SK-N-SH (cell line): Measurements from ENCODE around the gene GLS2. TPM values are rescaled to one million over a fixed set of nuclear protein-coding genes. Genes with fewer than 3 reads are reported as not detected.

Source experiments
- CTCF ChIA-PET: fragments of 300-600, 350-600 bp; formaldehyde crosslinking; extraction: SDS; loops from one replicate; lab custom pipeline; 2021; lab: Yijun Ruan, JAX
- POLR2A ChIA-PET: fragments of 350-600 bp; sonication (Branson Sonifier 250); formaldehyde crosslinking; extraction: SDS; loops from one replicate; lab custom pipeline; 2020; ENCODE audit warnings: antibody characterized with exemption, inconsistent platforms; lab: Yijun Ruan, JAX
- DNase-seq: peaks from one replicate; pipeline ENCODE4 v3.0.0; 2012
- H2AFZ ChIP-seq: fragments of 200-600 bp; sonication (generic); 2 replicates; pipeline ENCODE4 v1.8.1; 2016; ENCODE audit warnings: antibody characterized with exemption, mild to moderate bottlenecking, low read depth
- H3F3A ChIP-seq: fragments of 200-600 bp; sonication (generic); replicated peaks from 2 replicates; pipeline ENCODE3; 2016; ENCODE audit warnings: antibody characterized with exemption, mild to moderate bottlenecking; ENCODE audit not compliant: insufficient read depth
- H3K27ac ChIP-seq, 2 experiments: fragments of 200-500 bp in 1 of 2; fragments of 200-600 bp in 1 of 2; sonication (Bioruptor generic) in 1 of 2; sonication (generic), shearing (Covaris generic) in 1 of 2; 2 replicates each; pipeline versions ENCODE4 v1.5.1 to v1.6.1; 2014 to 2016; ENCODE audit warnings: low read depth in 2 of 2, inconsistent platforms in 1 of 2, low read length in 1 of 2, mild to moderate bottlenecking in 1 of 2, mixed read lengths in 1 of 2
- H3K27me3 ChIP-seq: fragments of 200-600 bp; sonication (generic), shearing (Covaris generic); 2 replicates; pipeline ENCODE4 v1.6.1; 2016; ENCODE audit warnings: mixed run types; ENCODE audit not compliant: insufficient read depth
- H3K36me3 ChIP-seq, 2 experiments: fragments of 200-500 bp in 1 of 2; fragments of 200-600 bp in 1 of 2; sonication (Bioruptor generic) in 1 of 2; sonication (generic) in 1 of 2; replicated peaks in 1 of 2; 2 replicates each; pipeline versions ENCODE3 to v1.5.1; 2014 to 2016; ENCODE audit warnings: low read length in 1 of 2, mild to moderate bottlenecking in 1 of 2; ENCODE audit not compliant: insufficient read depth in 2 of 2, control insufficient read depth in 1 of 2
- H3K4me1 ChIP-seq, 2 experiments: fragments of 200-500 bp in 1 of 2; fragments of 200-600 bp in 1 of 2; sonication (Bioruptor generic) in 1 of 2; sonication (generic), shearing (Covaris generic) in 1 of 2; 2 replicates each; pipeline versions ENCODE4 v1.5.1 to v1.6.1; 2014 to 2016; ENCODE audit warnings: low read depth in 1 of 2, low read length in 1 of 2, mixed run types in 1 of 2; ENCODE audit not compliant: insufficient read depth in 2 of 2, control insufficient read depth in 1 of 2
- H3K4me2 ChIP-seq: fragments of 200-600 bp; sonication (generic), shearing (Covaris generic); 2 replicates; pipeline ENCODE4 v1.6.1; 2017; ENCODE audit warnings: mixed run types
- H3K4me3 ChIP-seq, 2 experiments: fragments of 200-500 bp in 1 of 2; fragments of 200-600 bp in 1 of 2; sonication (Bioruptor generic) in 1 of 2; sonication (generic), shearing (Covaris generic) in 1 of 2; 2 replicates each; pipeline versions ENCODE4 v1.5.1 to v1.8.1; 2014 to 2016; ENCODE audit warnings: low read depth in 2 of 2, inconsistent platforms in 1 of 2, low read length in 1 of 2, mild to moderate bottlenecking in 1 of 2, mixed read lengths in 1 of 2, moderate library complexity in 1 of 2
- H3K79me2 ChIP-seq: fragments of 200-600 bp; sonication (generic); 2 replicates; pipeline ENCODE4 v1.8.1; 2017; ENCODE audit warnings: mild to moderate bottlenecking; ENCODE audit not compliant: insufficient read depth
- H3K9ac ChIP-seq: fragments of 200-600 bp; sonication (generic); 2 replicates; pipeline ENCODE4 v1.6.1; 2017; ENCODE audit warnings: mixed run types
- H3K9me2 ChIP-seq: fragments of 200-600 bp; sonication (generic); 2 replicates; pipeline ENCODE4 v1.6.1; 2017; ENCODE audit warnings: mixed run types
- H3K9me3 ChIP-seq: fragments of 200-600 bp; sonication (generic); 2 replicates; pipeline ENCODE4 v1.6.1; 2017; ENCODE audit warnings: mixed run types, mild to moderate bottlenecking, moderate library complexity
- H4K20me1 ChIP-seq: fragments of 200-600 bp; sonication (generic); 2 replicates; pipeline ENCODE4 v1.6.1; 2017; ENCODE audit warnings: mild to moderate bottlenecking, mixed run types; ENCODE audit not compliant: insufficient read depth
- CHD2 ChIP-seq: fragments of 150-350 bp; IDR thresholded peaks from 2 replicates; pipeline ENCODE4 v1.6.1; 2018; ENCODE audit warnings: low read length; ENCODE audit not compliant: partially characterized antibody
- CTCF ChIP-seq: fragments of 200-600 bp; sonication (generic); IDR thresholded peaks from 2 replicates; pipeline ENCODE4 v1.6.1; 2017; ENCODE audit warnings: antibody characterized with exemption, mild to moderate bottlenecking, moderate library complexity
- EZH2phosphoT487 ChIP-seq: fragments of 200-600 bp; sonication (generic); IDR thresholded peaks from 2 replicates; pipeline ENCODE4 v1.6.1; 2017; ENCODE audit warnings: low read depth, mixed run types, mild to moderate bottlenecking, antibody characterized with exemption, moderate library complexity, borderline replicate concordance
- FOSL2 ChIP-seq: IDR thresholded peaks from 2 replicates; pipeline ENCODE4 v1.4.0; 2012; ENCODE audit warnings: low read depth, mild to moderate bottlenecking, moderate library complexity, borderline replicate concordance
- FOXJ3 ChIP-seq: sonication (generic); formaldehyde crosslinking; IDR thresholded peaks from 2 replicates; pipeline ENCODE4 v1.5.1; 2020; ENCODE audit warnings: mild to moderate bottlenecking, missing genetic modification reagents
- GABPA ChIP-seq: IDR thresholded peaks from 2 replicates; pipeline ENCODE4 v1.4.0; 2012; ENCODE audit warnings: low read depth, mild to moderate bottlenecking
- GATA2 ChIP-seq: sonication (generic); formaldehyde crosslinking; IDR thresholded peaks from 2 replicates; pipeline ENCODE4 v1.5.0; 2020; ENCODE audit warnings: mild to moderate bottlenecking, missing genetic modification reagents
- JUND ChIP-seq: IDR thresholded peaks from 2 replicates; pipeline ENCODE4 v1.4.0; 2012
- MAX ChIP-seq: IDR thresholded peaks from 2 replicates; pipeline ENCODE4 v1.4.0; 2012; ENCODE audit warnings: low read depth
- MXI1 ChIP-seq: IDR thresholded peaks from 2 replicates; pipeline ENCODE4 v1.6.1; 2012; ENCODE audit warnings: mild to moderate bottlenecking, low read depth, low read length, improper control_type of control experiment
- NFIC ChIP-seq: IDR thresholded peaks from 2 replicates; pipeline ENCODE4 v1.4.0; 2012; ENCODE audit warnings: borderline replicate concordance
- NRF1 ChIP-seq: IDR thresholded peaks from 2 replicates; pipeline ENCODE4 v1.6.1; 2012; ENCODE audit warnings: low read depth, mild to moderate bottlenecking, low read length
- RAD21 ChIP-seq: IDR thresholded peaks from 2 replicates; pipeline ENCODE4 v1.6.1; 2012; ENCODE audit warnings: mild to moderate bottlenecking, low read length
- RCOR1 ChIP-seq: fragments of 150-350 bp; IDR thresholded peaks from 2 replicates; pipeline ENCODE4 v1.6.1; 2017; ENCODE audit warnings: antibody characterized with exemption, low read length
- RFX5 ChIP-seq: IDR thresholded peaks from 2 replicates; pipeline ENCODE4 v1.6.1; 2012; ENCODE audit warnings: mild to moderate bottlenecking, improper control_type of control experiment, low read length
- RXRA ChIP-seq: IDR thresholded peaks from 2 replicates; pipeline ENCODE4 v1.4.0; 2012; ENCODE audit warnings: low read depth, mild to moderate bottlenecking, borderline replicate concordance
- SIN3A ChIP-seq: IDR thresholded peaks from 2 replicates; pipeline ENCODE4 v1.6.1; 2012; ENCODE audit warnings: low read depth, mild to moderate bottlenecking, low read length, moderate library complexity, borderline replicate concordance
- TAF1 ChIP-seq: IDR thresholded peaks from 2 replicates; pipeline ENCODE4 v1.6.1; 2012; ENCODE audit warnings: low read depth, mild to moderate bottlenecking, low read length, moderate library complexity, borderline replicate concordance
- USF1 ChIP-seq: IDR thresholded peaks from 2 replicates; pipeline ENCODE4 v1.4.0; 2012; ENCODE audit warnings: low read depth, borderline replicate concordance
- WGBS: methylation state at CpG from one replicate; pipeline ENCODE4 v1.1.6; 2017; ENCODE audit warnings: low lambda C conversion rate; 5-methylcytosine and 5-hydroxymethylcytosine counted together
- polyA plus RNA-seq, 3 experiments: library from polyadenylated mRNA; depleted of rRNA; stranded (reverse); fragments of >200 nt; gene quantifications; 2 replicates each; pipeline ENCODE4 v1.2.3, GENCODE V29; 2012
- TF ChIP-seq, protein P1 (sequence below): fragments of 150-350 bp; IDR thresholded peaks from 2 replicates; pipeline ENCODE4 v1.6.1; 2017; ENCODE audit warnings: antibody characterized with exemption, low read length, low read depth, borderline replicate concordance
- TF ChIP-seq, protein P2 (sequence below): IDR thresholded peaks from 2 replicates; pipeline ENCODE4 v1.6.1; 2012; ENCODE audit warnings: mild to moderate bottlenecking, low read depth, low read length, moderate library complexity

The GLS2 gene
- polyA plus RNA-seq, 1 of the 3 experiments (the other 2 are of a cell fraction), result 2.1 TPM

DNA sequence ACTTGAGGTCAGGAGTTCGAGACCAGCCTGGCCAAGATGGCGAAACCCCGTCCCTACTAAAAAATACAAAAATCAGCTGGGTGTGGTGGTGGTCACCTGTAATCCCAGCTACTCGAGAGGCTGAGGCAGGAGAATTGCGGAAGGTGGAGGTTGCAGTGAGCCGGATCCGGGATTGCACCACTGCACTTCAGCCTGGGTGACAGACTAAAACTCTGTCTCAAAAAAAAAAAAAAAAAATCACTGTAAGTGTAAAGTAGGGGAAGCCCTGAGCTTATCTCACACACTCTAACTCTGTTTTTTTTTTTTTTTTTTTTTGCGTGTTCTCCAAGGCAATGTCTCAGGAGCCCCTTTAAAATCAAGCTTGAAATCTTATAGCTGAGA lies 33.2 kb upstream of the GLS2 start (continued):
- TF ChIP-seq CTCF, result no peak
- no peak for TF ChIP-seq JUND

GRCh38 chr12:56520506-56520905 lies 32.5 kb upstream of the GLS2 start:
- 87% methylated on average over 1 of the region's 1 CpG for WGBS
- no peaks in the 10 kb centered on the region for H3K36me3 ChIP-seq
- no peak overlapping the region for H3K4me3 ChIP-seq
- peak overlapping the region; percentile 74 for H2AFZ ChIP-seq
- H4K20me1 ChIP-seq, result no peaks in the 10 kb centered on the region
- H3K27me3 ChIP-seq, result no peaks in the 10 kb centered on the region
- no peak overlapping the region for H3K4me2 ChIP-seq
- H3F3A ChIP-seq, result peaks cover 31% of the 10 kb centered on the region
- peak overlapping the region in 1 of 2 experiments; percentile 93; a peak in 1 of 4 replicates for H3K27ac ChIP-seq
- ChIA-PET POLR2A (no interaction called here), CTCF (interaction anchor here (0.6 to 3.5 kb wide), 8 partner anchors 9 to 751 kb away, joined by 3 to 18 read pairs (median 3); no protein-coding TSS in a partner anchor)
- no peak for TF ChIP-seq MXI1
- no peak for TF ChIP-seq GABPA
- TF ChIP-seq NRF1, result no peak
- no peak for TF ChIP-seq RAD21
- TF ChIP-seq FOXJ3 (CRISPR knock-in tag), result no peak
- no peak for TF ChIP-seq JUND
- TF ChIP-seq RCOR1, result no peak
- no peak for TF ChIP-seq CHD2
- no peak for TF ChIP-seq RXRA
- no peak for TF ChIP-seq FOSL2
- TF ChIP-seq MAX, result no peak
- TF ChIP-seq, protein P1, sequence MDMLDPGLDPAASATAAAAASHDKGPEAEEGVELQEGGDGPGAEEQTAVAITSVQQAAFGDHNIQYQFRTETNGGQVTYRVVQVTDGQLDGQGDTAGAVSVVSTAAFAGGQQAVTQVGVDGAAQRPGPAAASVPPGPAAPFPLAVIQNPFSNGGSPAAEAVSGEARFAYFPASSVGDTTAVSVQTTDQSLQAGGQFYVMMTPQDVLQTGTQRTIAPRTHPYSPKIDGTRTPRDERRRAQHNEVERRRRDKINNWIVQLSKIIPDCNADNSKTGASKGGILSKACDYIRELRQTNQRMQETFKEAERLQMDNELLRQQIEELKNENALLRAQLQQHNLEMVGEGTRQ, result no peak
- TF ChIP-seq, protein P2, sequence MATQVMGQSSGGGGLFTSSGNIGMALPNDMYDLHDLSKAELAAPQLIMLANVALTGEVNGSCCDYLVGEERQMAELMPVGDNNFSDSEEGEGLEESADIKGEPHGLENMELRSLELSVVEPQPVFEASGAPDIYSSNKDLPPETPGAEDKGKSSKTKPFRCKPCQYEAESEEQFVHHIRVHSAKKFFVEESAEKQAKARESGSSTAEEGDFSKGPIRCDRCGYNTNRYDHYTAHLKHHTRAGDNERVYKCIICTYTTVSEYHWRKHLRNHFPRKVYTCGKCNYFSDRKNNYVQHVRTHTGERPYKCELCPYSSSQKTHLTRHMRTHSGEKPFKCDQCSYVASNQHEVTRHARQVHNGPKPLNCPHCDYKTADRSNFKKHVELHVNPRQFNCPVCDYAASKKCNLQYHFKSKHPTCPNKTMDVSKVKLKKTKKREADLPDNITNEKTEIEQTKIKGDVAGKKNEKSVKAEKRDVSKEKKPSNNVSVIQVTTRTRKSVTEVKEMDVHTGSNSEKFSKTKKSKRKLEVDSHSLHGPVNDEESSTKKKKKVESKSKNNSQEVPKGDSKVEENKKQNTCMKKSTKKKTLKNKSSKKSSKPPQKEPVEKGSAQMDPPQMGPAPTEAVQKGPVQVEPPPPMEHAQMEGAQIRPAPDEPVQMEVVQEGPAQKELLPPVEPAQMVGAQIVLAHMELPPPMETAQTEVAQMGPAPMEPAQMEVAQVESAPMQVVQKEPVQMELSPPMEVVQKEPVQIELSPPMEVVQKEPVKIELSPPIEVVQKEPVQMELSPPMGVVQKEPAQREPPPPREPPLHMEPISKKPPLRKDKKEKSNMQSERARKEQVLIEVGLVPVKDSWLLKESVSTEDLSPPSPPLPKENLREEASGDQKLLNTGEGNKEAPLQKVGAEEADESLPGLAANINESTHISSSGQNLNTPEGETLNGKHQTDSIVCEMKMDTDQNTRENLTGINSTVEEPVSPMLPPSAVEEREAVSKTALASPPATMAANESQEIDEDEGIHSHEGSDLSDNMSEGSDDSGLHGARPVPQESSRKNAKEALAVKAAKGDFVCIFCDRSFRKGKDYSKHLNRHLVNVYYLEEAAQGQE, result no peak
- TF ChIP-seq EZH2phosphoT487, result no peak
- TF ChIP-seq RFX5, result no peak
- no peak for TF ChIP-seq USF1
- no peak for TF ChIP-seq NFIC
- TF ChIP-seq GATA2 (CRISPR knock-in tag), result no peak
- no peak for TF ChIP-seq TAF1
- TF ChIP-seq SIN3A, result no peak
- H3K9me3 ChIP-seq, result no peaks in the 10 kb centered on the region
- DNase-seq, result no peak
- no peaks in the 10 kb centered on the region for H3K9me2 ChIP-seq
- peaks cover 37% of the 10 kb centered on the region for H3K79me2 ChIP-seq
- no peak overlapping the region for H3K9ac ChIP-seq
- H3K4me1 ChIP-seq, result no peaks in the 10 kb centered on the region; a peak in 1 of 4 replicates
